ENCODE measurements around the gene HNF4A. TPM values are rescaled to one million over a fixed set of nuclear protein-coding genes. Genes with fewer than 3 reads are reported as not detected.
"Not testable (repeated sequence)": the region's sequence is repeated elsewhere in the genome, so short reads cannot be mapped to it uniquely, and the experiment has no call there.

HNF4A gene
- polyA plus RNA-seq, 3 donors from 2014 or later: not detected

DNA sequence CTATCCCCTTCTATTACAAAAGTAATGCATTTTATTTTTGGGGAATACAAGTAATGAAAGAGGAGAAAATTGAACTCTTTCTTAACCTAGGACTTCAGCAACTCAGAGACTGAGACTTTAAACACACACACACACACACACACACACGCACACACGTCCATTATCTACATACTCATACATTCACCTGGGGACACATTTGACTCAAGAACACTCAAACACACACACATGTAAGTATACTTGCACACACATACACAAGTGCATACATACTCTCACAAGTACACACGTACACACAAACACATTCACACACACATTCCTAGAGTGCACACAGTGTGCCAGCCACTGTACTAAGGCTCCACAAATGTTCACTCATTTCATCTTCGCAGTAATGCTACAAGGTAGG, 20.8 kb upstream of the HNF4A start:
- no peaks in the 10 kb centered on the region for H3K9me3 Mint-ChIP-seq
- no peaks in the 10 kb centered on the region for H3K36me3 Mint-ChIP-seq
- no peak overlapping the region for H3K27ac Mint-ChIP-seq
- H3K27me3 Mint-ChIP-seq (ENCODE audit: low read depth in 3 of 3): peaks cover 4 to 13% (median 10%) of the 10 kb centered on the region in 3 donors
- H3K4me3 Mint-ChIP-seq: no peak overlapping the region
- DNase-seq: no peak
- no peaks in the 10 kb centered on the region for H3K4me1 Mint-ChIP-seq

DNA sequence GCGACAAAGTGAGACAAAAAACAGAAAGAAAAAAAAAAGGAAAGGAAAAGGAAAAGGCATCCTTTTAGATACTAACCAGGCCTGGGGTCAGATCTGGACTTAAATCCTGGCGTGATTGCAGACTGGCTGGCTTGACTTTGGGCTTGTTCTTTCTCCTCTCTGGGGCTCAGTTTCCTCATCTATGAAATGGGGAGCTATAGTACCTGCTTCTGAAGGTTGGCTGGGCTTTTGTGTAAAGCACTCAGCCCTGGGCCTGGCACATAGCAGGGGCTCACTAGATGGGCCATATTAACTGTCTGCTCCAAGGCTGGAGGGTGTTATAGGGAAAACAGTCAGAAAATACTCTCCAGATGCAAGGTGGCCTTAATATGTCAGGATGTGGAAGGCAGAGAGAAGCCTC, 19.8 kb upstream of the HNF4A start:
- no peaks in the 10 kb centered on the region for H3K9me3 Mint-ChIP-seq
- H3K36me3 Mint-ChIP-seq: no peaks in the 10 kb centered on the region
- no peak overlapping the region for H3K27ac Mint-ChIP-seq

DNA sequence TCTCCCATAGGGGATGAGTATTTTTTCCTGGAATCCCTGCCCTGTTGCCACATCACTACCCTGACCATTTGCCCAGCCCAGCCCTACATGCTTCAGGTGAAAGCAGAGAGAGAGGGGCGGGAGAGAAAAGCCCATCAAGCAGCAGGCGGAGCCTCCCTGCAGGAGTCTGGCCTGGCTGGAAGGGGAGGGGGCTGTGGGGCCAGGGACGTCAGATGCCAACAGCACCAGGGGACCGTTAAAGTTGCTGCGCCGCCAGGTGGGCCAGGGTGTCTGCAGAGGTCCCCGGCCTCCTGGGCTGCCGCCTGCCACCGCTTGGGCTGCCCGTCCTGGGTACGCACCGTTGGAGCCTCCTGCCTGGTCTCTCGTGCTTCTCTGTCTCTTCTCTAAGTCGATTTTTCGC, 19.4 kb upstream of the HNF4A start:
- Mint-ChIP-seq H3K27me3 (ENCODE audit: low read depth in 3 of 3) (peaks cover 4 to 13% (median 10%) of the 10 kb centered on the region in 3 donors), H3K4me3 (no peak overlapping the region), H3K9me3 (no peaks in the 10 kb centered on the region), H3K27ac (no peak overlapping the region), H3K4me1 (no peaks in the 10 kb centered on the region), H3K36me3 (no peaks in the 10 kb centered on the region)
- DNase-seq: no peak

More for the DNA sequence above, 19.8 kb upstream of the HNF4A start:
- H3K4me3 Mint-ChIP-seq: no peak overlapping the region
- no peaks in the 10 kb centered on the region for H3K4me1 Mint-ChIP-seq
- peaks cover 4 to 13% (median 10%) of the 10 kb centered on the region in 3 donors for H3K27me3 Mint-ChIP-seq (ENCODE audit: low read depth in 3 of 3)
- no peak for DNase-seq

DNA sequence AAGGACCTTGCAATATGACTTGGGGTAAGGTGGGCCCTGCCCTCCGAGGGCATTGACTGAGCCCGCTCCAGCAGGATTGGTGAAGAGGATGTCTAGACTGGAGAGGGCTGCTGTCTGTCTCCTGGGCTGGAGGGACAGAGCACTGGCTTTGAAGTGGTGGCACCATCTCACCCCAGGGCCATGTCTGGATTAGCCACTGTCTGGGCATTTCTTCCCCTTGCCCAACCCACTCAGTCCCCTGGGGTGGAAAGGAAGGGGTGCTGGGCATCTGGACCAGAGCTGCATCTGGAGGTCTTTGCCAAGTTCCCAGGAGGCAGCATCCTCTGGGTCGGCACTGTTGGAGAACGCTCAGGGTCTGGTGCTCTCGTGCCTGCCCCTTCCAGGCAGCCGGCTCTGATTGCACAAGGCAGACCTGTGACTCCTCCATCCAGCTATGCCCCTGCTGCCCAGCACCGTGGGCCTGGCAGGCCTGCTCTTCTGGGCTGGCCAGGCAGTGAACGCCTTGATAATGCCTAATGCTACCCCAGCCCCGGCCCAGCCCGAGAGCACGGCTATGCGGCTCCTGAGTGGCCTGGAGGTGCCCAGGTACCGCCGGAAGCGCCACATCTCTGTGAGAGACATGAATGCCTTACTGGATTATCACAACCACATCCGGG, 18.6 kb upstream of the HNF4A start, which contains the start of gene R3HDML:
R3HDML (plus strand) TSS at position 319 of the 656 bp plus-strand sequence; CDS start at position 434, 115 bp downstream.
- H3K4me1 Mint-ChIP-seq: no peaks in the 10 kb centered on the region
- H3K4me3 Mint-ChIP-seq: no peak within 1 kb of the TSS
- no peak for DNase-seq
- no peaks in the 10 kb centered on the region for H3K36me3 Mint-ChIP-seq
- no peaks in the 10 kb centered on the region for H3K9me3 Mint-ChIP-seq
- no peak within 1 kb of the TSS for H3K27ac Mint-ChIP-seq
- peaks cover 4 to 10% (median 8%) of the 10 kb centered on the region in 3 donors for H3K27me3 Mint-ChIP-seq (ENCODE audit: low read depth in 3 of 3)

DNA sequence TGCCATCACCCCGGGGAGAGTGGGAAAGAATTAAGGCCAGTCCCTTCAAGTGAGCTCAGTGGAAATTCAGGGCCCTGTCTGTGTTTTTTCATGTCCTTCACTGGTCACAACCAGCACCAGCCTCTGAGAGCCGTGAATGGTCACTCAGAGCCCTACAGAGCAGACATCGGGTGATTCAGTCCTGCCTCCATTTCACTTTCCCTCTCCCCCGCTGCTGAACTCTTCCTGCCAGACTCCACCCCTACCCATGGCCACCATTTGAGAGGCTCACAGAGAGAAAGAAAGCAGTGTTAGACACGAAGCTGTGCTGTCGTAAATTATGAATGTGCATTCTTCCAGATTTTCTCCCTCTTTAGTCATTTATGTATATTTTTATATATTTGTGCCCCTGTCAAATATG, 13.3 kb upstream of the HNF4A start:
- Mint-ChIP-seq H3K4me3 (no peak overlapping the region), H3K4me1 (no peaks in the 10 kb centered on the region), H3K27me3 (ENCODE audit: low read depth in 3 of 3) (peaks cover 4 to 10% (median 5%) of the 10 kb centered on the region in 3 donors), H3K27ac (no peak overlapping the region), H3K9me3 (no peaks in the 10 kb centered on the region), H3K36me3 (no peaks in the 10 kb centered on the region)
- no peak for DNase-seq

DNA sequence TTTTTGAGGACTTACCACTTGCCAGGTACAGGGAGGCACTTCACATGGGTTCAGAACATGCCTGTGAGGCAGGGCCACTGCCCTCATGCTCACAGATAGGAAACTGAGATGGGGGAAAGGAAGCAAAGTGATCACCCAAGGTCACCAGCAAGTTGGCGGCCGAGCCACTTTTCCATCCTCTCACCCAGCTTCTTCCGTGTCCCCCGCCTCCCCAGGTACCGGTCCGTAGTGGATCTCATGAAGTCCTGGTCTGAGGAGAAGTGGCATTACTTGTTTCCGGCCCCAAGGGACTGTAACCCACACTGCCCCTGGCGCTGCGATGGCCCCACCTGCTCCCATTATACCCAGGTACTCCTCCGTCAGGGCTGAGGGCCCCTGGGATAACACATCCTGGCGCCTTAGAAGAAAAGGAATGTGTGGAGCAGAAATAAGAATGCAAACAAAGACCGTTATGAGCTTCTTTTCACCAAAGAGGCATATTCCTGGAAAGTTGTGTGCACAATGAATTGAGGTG, 12.3 kb upstream of the HNF4A start:
- Mint-ChIP-seq H3K4me1 (no peaks in the 10 kb centered on the region), H3K36me3 (no peaks in the 10 kb centered on the region), H3K4me3 (no peak overlapping the region), H3K27me3 (ENCODE audit: low read depth in 3 of 3) (peaks cover 3 to 6% (median 5%) of the 10 kb centered on the region in 3 donors), H3K9me3 (no peaks in the 10 kb centered on the region), H3K27ac (no peak overlapping the region)
- DNase-seq: no peak

DNA sequence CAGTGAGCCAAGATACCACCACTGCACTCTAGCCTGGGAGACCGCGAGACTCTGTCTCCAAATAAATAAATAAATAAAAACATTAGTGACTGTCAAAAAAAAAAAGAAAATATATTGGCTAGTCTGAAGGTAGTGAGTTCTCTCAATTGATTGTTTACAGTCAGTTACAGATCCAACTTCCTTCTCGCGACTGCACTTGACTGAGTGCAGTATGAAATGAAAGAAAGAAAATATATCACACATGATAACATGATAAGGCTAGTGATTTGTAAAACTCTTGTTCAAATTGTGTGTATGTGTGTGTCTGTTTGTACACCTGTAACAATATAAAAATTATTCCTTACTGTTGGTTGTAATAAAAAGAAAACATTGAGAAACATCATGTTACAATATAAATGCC, 10.8 kb upstream of the HNF4A start:
- Mint-ChIP-seq H3K4me3 (no peak overlapping the region), H3K9me3 (no peaks in the 10 kb centered on the region), H3K4me1 (no peaks in the 10 kb centered on the region), H3K27me3 (ENCODE audit: low read depth in 3 of 3) (peaks cover 0 to 3% (median 0%) of the 10 kb centered on the region in 3 donors), H3K36me3 (no peaks in the 10 kb centered on the region), H3K27ac (no peak overlapping the region)
- no peak for DNase-seq

DNA sequence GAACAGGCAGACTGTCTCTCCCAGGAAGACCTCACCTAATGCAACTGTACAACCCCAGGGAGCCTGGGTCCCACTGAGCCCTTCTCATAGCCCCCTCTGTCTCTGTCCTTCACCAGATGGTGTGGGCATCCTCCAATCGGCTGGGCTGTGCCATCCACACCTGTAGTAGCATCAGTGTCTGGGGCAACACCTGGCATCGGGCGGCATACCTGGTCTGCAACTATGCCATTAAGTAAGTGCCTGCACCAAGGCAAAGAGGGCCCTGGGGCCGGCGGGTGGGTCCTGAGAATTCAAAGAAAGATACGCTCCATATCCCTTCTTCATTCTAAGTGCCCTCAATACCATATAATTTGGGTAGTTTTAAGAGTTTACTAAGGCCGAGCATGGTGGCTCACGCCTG, 10.4 kb upstream of the HNF4A start:
- Mint-ChIP-seq H3K9me3 (no peaks in the 10 kb centered on the region), H3K4me1 (no peaks in the 10 kb centered on the region), H3K27ac (no peak overlapping the region), H3K4me3 (no peak overlapping the region), H3K27me3 (ENCODE audit: low read depth in 3 of 3) (peaks cover 0 to 3% (median 0%) of the 10 kb centered on the region in 3 donors), H3K36me3 (no peaks in the 10 kb centered on the region)
- no peak for DNase-seq

DNA sequence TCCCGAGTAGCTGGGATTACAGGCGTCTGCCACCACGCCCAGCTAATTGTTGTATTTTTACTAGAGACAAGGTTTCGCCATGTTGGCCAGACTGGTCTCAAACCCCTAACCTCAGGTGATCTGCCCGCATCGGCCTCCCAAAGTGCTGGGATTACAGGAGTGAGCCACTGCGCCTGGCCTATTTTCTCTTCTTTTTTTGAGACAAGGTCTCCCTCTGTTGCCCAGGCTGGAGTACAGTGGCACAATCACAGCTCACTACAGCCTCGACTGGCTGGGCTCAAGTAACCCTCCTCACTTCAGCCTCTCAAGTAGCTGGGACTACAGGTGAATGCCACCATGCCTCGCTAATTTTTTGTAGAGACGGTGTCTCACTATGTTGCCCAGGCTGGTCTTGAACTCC, 9.6 kb upstream of the HNF4A start:
- H3K4me3 Mint-ChIP-seq; H3K4me1 Mint-ChIP-seq; DNase-seq; H3K27ac Mint-ChIP-seq; H3K27me3 Mint-ChIP-seq (ENCODE audit: low read depth in 3 of 3); H3K9me3 Mint-ChIP-seq; H3K36me3 Mint-ChIP-seq: not testable (repeated sequence)

DNA sequence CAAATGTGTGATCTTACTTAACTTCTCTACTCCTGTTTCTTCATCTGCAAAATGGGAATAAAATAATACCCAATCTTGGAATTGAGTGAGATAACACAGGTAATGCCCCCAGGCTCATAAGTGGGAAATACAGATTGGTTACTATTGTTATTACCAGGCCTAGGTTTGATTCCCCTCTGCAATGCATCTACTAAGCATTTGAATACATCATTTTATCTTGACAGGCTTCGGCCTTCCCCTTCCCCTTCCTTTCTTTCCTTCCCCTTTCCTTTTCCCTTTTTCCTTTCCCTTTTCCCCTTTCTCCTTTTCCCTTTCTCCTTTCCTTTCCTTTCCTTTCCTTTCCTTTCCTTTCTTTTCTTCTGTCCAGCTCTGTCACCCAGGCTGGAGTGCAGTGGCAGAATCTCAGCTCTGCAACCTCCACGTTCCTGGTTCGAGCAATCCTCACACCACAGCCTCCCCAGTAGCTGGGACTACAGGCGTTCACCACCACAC, 7.3 kb upstream of the HNF4A start:
- Mint-ChIP-seq H3K4me1 (no peaks in the 10 kb centered on the region), H3K27ac (no peak overlapping the region), H3K4me3 (no peak overlapping the region), H3K9me3 (no peaks in the 10 kb centered on the region), H3K36me3 (no peaks in the 10 kb centered on the region), H3K27me3 (ENCODE audit: low read depth in 3 of 3) (peaks cover 2 to 7% (median 3%) of the 10 kb centered on the region in 3 donors)
- DNase-seq: no peak

DNA sequence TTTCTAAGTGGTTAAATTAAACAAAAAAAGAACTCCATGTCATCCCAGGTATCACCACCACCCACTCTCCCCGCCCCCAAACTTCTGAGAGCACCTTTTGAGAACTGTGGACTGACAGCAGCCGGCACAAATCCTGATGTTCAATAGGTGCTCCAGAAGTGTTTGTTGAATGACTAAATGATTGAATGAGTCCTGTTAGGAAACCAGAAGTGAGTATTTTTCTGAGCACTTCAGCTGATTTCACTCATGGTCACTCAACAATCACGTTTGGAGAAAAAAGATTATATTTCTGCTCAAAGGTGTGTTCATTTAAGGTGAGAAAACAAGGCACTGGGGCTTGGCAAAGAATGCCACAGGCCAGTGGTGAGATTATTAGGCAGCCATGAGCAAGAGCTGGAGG, 6.2 kb upstream of the HNF4A start:
- Mint-ChIP-seq H3K36me3 (no peaks in the 10 kb centered on the region), H3K4me1 (no peaks in the 10 kb centered on the region), H3K4me3 (no peak overlapping the region), H3K27ac (no peak overlapping the region), H3K9me3 (no peaks in the 10 kb centered on the region), H3K27me3 (ENCODE audit: low read depth in 3 of 3) (peaks cover 2 to 7% (median 3%) of the 10 kb centered on the region in 3 donors)
- no peak for DNase-seq

DNA sequence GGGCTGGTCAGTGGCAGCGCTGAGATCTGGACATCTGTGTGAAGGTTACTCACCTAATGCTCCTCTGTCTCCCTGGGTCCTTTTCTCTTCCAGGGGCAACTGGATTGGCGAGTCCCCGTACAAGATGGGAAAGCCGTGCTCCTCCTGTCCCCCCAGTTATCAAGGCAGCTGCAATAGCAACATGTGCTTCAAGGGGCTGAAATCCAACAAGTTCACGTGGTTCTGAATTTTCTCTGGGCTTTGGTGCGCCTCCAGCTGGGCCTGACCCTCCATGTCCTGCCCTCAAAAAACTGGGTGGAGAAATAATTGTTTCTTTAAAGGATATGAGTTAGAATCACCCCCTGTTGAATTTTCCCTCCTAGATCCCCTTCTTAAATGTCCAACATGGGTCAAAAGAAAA, 4.9 kb upstream of the HNF4A start:
- no peak for DNase-seq
- Mint-ChIP-seq H3K4me1 (no peaks in the 10 kb centered on the region), H3K36me3 (no peaks in the 10 kb centered on the region), H3K27me3 (ENCODE audit: low read depth in 3 of 3) (peaks cover 2 to 10% (median 5%) of the 10 kb centered on the region in 3 donors), H3K27ac (no peak overlapping the region), H3K9me3 (no peaks in the 10 kb centered on the region), H3K4me3 (no peak overlapping the region)

DNA sequence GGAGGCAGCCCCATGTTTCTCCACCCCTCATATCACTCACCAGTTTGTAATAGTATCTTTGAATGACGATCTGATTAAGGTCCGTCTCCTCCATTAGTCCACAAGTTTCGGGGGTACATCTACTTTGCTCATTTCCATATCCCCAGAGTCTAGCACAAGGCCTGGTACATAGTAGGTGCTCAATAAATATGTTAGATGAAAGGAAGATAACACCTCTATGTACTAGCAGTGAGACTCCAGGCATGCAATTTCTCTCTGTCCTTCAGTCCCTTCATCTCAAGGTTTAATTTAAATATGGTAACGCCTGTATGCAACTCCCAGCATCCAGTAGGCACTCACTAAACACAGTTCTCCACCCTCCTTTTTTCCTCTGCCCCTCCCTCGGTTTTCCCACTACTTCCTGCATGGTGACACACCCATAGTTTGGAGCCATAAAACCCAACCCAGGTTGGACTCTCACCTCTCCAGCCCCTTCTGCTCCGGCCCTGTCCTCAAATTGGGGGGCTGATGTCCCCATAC, 461 bp upstream of the HNF4A start:
- H3K36me3 Mint-ChIP-seq: no peaks in the 10 kb centered on the region
- H3K27me3 Mint-ChIP-seq (ENCODE audit: low read depth in 3 of 3): peaks cover 4 to 16% (median 10%) of the 10 kb centered on the region in 3 donors
- peak overlapping the region in 2 of 6 donors; percentile 37 to 41 for H3K27ac Mint-ChIP-seq
- no peaks in the 10 kb centered on the region for H3K4me1 Mint-ChIP-seq
- DNase-seq: no peak
- no peak overlapping the region for H3K4me3 Mint-ChIP-seq
- H3K9me3 Mint-ChIP-seq: no peaks in the 10 kb centered on the region

DNA sequence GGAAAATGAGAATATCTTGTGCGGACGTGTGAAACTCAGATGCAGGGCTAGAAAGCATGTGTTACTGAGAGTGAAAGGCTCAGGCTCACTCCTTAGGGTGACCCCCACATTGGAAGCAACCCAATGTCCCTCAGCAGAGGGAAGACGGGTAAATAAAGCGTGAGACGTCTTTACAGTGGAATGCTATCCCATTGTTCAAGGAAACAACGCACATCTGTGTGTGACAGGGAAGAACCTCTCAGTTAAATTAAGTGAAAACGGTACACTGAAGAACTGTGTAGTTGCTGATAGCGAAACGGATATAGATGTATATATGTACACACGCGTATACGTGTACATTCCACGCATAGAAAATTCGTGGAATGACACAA, 839 bp downstream of the HNF4A start:
- no peaks in the 10 kb centered on the region for H3K4me1 Mint-ChIP-seq
- H3K9me3 Mint-ChIP-seq: no peaks in the 10 kb centered on the region
- no peaks in the 10 kb centered on the region for H3K36me3 Mint-ChIP-seq
- peaks cover 4 to 12% (median 11%) of the 10 kb centered on the region in 3 donors for H3K27me3 Mint-ChIP-seq (ENCODE audit: low read depth in 3 of 3)
- H3K27ac Mint-ChIP-seq: no peak overlapping the region
- no peak for DNase-seq
- H3K4me3 Mint-ChIP-seq: no peak overlapping the region

DNA sequence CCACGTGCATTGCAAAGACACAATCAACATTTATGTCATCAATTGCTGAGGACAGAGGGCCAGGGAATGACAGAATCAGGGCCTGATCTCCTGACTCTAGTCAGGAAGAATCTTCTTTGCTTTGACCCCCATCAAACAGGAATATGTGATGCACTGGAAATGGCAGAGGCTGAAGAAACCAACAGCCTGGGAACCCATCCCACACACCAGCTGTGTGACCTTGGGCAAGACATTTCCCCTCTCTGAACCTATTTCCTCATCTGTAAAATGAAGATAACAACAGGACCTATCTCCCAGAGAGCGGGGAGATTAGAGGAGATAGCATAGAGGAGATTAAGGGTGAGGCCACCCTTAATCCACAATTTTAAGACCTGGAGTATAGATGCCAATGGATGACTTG, 1.5 kb downstream of the HNF4A start:
- H3K9me3 Mint-ChIP-seq: no peaks in the 10 kb centered on the region
- H3K36me3 Mint-ChIP-seq: no peaks in the 10 kb centered on the region
- H3K27ac Mint-ChIP-seq: no peak overlapping the region
- H3K4me1 Mint-ChIP-seq: no peaks in the 10 kb centered on the region
- peaks cover 4 to 14% (median 9%) of the 10 kb centered on the region in 3 donors for H3K27me3 Mint-ChIP-seq (ENCODE audit: low read depth in 3 of 3)
- H3K4me3 Mint-ChIP-seq: no peak overlapping the region
- DNase-seq: no peak
